Middle frontal gyrus (tissue), 1 donor: ENCODE data around the gene SMIM23.

Source experiments
- DNase-seq: peaks from one replicate; pipeline ENCODE4 v3.0.0-alpha.2; 2015; ENCODE audit warnings: low spot score; ENCODE audit errors: extremely low spot score

The SMIM23 gene

DNA sequence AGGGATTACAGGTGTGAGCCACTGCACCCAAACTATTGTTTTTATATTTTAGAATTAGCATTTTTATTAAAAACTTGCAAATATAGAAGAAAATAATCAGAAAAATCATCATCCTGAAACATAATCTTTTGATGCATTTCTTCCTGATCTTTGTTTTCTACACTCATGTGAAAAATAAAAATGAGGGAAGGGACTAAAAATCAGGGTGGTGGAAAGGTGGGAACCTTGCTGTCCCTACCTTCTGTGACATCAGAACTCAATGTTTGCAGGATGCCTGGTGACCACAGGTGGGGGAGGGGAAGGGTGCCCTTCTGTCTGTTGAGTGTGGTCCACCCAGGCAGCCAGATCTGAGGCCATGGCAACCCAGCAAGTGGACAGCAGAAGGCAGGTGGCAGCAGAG is at the start of gene SMIM23:
Gene SMIM23 (plus strand): TSS at position 301 of the 400 bp plus-strand sequence. CDS start 55 bp downstream, at position 356.
- DNase-seq: no peak

DNA sequence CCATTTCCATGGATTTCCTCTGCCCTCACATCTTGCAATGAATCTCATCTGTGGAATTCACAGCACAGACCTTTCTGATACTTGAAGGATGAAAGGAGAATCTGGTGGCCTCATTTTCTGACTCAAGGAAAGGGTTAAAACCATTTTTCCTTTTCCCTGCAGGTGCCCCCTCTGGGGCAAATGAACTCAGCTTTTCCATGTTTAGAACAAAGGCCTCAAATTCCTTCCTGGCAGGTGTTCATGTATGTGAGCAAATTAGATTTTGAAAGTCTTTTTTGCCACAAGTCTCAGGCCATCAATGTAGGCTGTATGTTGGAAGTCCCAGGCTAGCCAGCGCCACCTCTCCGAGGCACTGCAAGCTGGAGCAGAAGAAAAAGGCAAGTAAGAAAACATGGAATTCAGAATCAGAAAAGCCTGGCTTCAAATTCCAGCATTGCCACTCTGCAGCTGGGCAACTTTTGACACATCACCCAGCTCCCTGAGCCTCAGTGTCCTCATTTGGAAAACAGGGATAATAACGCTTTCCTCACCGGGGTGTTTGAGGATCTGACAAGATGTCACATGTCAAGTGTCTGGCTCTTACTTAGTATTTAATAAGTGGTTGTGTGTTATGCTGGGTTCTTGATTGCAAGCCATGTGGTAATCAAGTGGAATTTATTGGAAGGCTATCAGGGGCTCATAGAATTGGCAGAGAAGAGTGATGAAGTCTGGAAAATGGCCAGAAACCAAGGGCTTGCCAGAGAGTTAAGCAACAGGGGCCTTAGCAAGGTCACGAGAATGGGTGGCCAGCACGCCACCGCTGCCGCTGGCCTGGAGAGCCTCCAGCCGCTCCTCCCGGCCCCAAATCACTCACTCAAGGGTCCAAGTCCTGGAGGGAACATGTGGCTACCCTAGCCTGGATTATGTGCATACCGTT is 48.4 kb upstream of the SMIM23 start:
- DNase-seq: no peak

DNA sequence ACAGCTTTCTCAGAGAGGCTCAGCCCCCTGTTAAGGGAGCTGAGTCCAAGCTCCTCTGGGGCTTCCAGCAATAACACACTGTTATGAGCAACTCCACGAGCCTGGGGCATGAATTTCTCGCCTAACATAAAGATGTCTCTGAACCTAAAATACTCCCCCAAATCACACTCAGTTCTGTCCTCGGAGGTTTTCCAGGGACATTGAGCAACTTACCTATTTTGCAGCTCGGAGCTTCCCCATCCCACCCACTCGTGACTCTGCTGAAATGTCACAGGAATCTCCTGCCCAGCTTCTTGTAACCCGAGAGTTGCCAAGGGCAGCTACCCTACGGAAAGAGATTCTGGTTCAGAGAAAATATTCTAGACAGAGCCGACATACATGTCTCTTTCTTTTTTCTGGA is 47.1 kb upstream of the SMIM23 start:
- no peak for DNase-seq

DNA sequence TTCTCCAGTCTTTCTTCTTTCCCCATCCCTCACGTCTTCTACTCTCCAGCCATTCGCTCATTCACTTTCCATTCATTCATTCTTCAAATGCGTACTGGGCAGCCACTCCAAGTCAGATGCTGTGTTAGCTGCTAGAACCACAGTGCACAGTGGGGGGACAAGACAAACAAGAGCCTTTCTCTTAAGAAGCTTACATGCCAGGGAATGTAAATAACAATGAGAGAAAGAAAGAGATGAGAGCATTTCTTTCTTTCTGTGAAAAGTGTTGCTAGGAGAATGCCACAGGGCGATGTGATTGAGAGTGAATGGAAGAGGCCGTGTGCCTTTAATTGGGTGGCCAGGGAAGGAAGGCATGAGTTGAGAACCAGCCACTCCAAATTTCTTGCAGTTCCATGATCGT is 46.3 kb upstream of the SMIM23 start:
- DNase-seq: no peak

DNA sequence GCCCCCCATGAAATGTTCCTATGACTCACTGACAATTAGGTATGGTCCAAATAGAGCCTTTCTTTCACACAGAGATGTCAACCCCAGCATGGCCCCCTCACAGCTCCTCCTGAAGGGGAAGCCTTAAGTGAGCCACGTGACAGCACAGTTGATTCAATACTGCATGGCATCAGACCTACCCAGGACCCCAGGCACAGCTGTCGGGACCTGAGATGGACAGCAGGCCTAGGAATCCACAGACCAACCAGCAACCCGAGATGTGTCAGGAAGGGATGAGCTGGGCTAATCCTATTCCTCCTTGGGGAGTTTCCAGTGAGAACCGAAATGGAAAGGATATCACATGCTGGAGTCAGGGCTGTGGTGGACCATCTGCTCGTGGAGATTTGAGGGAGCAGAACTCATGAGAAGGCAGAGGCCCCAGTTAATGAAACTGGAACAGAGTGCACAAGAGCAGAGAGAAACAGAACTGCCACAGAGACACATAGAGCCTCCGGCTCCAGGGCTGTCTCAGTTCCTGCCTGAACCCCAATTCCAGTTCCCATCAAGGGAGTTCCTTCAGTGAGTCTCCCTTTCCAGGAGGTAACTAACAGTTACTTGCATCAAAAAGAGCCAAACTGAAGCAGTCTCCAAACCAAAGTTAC is 42.1 kb upstream of the SMIM23 start:
- DNase-seq: no peak

DNA sequence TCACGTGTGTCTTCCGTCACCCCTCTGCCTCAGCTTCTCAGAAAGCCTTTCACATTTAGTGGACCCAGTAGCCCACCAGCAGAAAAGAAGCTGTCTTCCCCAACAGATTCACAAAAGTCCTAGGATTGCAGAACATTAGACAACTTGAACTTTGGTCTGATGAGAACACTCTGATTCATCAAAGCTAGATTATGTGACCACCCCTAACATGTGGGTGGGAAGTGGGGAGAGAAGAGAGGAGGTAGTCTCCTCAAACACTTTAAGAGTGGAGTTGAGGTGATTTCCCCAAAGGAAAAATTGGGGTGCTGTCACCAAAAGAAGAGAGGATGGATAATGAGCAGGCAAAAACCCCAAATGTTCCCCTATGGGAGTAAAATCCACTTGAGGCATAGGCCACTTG is 41.4 kb upstream of the SMIM23 start:
- no peak for DNase-seq

DNA sequence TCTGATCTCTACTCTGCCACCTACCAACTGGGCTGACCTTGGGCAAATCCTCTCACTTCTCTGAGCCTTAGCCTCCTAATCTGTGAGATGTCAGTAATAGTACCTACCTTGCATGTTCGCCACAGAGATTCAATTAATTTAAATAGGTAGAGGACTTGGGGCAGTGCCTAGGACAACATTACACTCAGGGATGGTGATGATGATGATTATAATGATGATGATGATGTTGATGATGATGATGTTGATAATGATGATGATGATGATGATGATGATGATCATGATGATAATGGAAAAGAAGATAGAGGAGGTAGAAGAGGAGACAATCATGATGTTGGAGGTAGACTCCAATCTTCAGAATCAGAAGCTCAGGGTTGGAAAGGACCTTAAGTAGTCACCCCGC is 40.7 kb upstream of the SMIM23 start:
- no peak for DNase-seq

DNA sequence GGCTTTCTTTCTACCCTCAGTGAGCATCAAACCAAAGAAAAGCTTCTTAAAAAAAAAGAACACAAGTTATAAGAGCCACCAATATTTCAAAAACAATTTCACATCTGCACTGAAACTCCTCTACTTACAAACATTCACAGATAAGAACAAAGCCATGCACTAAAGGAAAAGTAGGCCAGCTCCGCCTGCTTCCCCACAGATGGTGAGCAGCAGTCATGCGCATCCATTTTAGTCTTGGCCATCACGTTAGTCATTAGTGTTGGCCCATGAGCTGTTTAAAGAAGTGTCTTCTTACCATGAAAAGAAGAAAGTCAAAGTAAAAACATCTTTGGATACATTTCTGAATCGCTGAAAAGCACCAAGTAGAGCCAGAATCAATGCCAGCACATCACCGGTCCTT is 40.0 kb upstream of the SMIM23 start:
- DNase-seq: peak; percentile 31

DNA sequence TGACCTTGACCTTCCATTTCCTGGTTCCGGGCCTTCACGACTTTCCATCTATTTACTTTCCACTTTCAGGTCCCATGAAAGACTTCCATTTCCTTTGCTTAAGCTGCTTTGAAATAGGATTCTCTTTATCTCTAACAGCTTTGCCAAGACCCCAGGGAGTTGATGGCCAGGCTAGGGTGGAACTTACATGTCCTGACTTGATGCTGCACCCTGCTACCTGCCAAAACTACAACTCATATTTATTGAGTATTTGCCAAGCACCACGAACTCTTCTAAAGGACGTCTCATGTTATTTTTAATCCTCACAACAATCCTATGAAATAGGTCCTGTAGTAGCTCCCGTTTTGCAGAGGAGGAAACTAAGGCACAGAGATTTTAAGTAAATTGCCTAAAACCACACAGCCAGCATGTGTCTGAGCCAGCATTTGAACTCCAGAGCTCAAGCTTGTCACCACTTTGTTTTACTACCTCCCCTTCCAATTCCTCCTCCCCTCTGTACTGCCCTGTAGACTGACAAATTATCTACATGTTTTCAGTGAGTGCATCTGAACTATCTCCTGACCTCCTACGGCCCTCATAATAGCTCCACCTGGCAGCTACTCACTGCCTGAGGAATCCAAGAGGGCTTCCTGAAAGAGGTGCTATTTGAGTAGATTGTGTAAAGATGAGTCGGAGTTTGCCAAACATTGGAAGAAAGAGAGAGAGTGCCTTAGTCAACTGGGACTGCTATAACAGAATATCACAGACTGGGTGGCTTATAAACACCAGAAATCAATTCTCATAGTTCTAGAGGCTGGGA is 38.4 kb upstream of the SMIM23 start:
- no peak for DNase-seq

DNA sequence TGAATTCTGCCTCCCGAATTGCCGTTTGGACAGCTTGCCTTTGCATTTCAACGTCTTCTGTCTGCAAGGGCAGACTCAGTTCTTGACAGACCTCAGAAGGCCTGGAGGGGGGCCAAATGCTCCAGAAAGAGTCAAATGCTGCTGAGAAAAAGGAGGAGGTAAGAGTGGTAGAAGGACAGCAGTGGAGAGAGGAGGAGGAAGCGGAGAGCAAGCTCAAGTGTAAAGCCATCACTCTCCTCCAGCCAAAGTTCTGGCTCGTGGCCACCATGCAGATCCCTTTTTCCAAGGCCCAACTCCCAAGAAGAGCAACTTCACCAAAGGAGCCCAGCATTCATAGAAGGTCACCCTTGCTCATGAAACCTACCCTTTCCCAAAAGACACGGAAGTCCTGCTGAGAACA is 36.9 kb upstream of the SMIM23 start:
- DNase-seq: no peak

DNA sequence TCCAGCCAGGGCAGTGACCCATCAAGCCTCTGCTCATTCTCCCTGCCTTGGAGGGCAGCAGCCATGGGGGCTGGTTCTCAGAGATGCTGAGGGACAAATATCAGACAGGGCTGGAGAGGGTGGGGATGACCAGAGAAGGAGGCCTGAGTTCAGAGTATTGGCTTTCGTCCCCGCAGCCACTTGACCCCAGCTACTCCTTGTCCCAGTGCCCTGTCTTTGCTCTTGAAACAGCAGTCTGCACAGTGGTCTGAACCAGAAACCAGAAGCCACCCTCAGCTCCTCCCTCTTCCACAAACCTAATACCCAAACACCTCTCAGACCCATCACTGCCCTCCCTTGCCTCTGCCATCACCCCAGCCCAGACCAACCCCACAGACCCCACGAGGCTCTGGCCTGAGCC is 36.3 kb upstream of the SMIM23 start:
- DNase-seq: no peak

DNA sequence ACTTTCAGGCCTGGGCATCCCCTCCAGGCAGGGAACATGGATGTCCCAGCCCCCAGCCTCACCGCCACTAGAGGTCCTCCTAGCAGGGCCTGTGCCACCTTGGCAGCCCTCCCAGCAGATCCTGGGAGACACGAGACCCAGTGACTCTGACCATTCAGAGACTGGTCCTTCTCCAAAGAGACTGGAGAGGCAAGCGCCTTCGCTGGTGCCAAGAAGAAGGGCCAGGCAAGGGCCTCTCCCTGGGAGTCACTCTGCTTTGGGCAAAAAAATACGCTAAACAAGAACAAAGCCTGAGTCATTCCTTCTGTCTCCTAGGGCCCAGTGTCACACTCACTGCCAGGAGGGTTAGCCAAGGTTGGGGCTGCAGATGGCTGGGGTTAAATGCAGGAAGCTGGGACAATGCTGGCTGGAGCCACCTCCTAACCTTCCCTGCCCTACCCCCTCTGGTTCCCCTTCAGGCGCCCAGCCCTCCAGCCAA is 35.3 kb upstream of the SMIM23 start:
- no peak for DNase-seq

DNA sequence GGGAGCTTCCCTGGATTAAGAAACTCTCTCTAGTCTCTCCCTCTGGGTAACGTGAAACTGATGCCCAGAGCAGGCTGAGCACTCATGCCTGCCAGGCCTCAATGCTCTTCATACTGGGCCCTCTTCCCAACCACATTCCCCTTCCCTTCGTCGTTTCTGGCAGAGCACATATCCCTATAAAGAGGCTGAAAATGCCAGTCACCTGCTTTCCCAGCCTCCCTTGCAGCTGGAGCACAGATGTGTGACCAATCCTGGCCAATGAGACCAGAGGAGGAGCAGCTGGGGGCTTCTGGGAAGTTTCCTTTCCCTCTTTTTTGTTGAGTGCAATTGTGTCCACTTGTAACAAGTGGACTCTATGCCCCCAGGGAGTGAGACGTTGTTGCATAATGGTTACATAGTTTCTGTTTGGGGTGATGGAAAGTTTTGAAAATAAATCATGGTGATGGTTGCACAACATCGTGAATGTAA is 30.2 kb upstream of the SMIM23 start:
- no peak for DNase-seq

DNA sequence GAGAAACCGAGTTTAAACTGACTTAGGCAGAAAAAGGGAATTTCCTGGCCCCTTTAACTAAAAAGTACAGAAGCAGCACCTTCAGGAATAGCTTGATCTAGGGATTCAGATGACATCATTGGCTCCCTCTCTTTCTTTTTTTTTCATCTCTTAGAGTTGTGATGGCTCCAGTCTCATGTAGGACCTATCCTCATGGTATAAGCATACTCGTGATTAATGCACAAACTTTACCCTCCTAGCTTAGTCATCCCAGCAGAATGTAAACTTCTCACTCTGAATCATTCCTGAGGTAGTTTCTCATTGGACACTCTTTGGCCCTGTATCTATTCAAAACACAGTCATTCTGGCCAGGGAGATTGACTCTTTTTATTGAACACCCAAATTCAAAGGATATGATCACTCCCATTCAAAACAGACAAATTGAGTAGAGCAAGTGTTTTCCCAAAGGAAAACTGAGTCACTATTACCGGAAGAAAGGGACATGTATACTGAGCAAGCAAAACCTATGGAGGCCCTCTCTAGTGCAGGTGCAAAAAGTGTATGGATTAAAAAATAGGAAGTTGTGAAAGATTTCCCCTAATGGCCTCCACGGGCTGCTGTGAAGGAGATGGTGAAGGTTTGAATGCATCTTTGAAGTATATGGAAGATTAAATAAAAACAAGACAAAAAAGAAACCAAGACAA is 27.6 kb upstream of the SMIM23 start:
- DNase-seq: no peak

DNA sequence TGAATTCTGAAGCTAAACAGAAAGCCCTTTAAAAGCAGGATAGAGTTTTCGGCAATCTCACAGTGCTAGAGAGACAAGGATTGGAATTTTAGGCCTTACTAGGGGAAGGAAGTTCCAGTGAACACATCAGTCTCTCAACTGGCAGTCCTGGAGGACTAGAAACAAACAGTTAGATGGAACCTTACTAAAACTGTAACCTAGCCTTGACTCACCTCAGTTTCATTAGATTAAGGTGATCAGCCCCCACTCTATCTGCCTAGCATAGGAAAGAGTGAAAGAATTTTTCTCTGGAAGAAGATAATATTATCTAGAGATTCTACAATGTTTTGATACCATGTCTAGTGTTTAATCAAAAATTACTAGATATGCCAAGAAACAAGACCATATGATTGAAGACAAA is 25.8 kb upstream of the SMIM23 start:
- no peak for DNase-seq

DNA sequence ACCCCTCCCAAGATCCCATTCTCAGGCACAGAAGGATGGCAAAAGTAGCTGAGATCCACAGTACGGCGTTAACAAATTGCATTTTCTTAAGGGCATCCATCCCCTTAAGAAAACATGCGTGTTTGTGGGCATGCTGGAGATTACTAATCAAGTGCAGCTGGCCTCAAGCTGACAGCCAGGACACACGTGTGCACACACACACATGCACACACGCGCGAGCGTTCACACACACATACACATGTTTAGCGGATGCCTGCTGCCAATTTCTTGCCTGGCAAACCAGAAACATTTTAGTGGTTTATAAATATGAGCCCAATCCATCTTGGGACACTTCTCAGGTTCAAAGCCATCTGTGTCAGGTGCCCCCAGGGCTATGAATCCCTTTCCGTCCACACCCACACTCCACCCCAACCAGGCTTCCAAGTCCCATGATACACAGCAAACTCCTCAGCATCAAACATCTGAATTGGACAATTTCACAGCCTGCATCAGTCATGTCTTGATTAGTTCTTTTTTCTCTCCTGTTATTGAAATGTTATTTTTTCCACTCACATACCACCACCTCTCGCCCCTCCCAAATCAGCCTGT is 23.5 kb upstream of the SMIM23 start:
- DNase-seq: no peak

DNA sequence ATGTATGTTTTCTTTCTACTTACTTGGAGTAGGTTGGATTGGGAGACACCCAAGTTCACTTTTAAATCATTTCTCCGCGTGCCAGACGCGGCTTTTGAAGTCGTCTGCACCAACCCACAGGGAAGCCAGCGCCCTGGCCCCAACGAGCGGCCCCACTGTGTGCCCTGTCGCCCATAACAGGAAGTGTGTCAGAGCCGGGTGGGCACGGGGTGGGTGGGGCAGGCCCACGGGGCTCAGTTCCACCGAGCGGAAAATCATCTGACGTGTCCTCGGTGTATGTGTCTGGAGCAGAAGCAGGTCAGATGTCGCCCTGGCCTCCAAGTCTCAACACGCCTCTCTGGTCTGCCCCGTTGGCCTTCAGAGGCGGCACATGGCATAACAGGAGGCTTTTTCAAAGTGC is 22.7 kb upstream of the SMIM23 start:
- DNase-seq: no peak

DNA sequence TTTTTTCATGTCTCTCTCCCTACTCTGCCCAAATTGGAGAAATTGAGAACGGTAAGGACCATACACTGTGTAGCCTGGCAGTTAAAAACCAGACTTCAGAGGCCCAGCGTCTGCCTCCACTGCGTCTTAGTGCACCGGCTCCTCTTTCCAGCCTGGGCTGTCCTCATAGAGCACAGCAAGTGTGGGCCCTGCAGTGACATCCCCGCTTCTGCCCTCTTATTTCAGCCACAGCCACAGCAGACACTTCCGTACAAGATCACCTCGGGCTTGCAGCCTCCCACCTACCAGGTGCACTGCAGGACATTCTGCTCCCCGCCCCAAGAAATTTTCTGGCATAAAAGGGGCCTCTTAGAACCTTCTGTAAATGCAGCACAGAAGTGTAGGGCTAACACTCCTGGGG is 21.4 kb upstream of the SMIM23 start:
- DNase-seq: no peak

DNA sequence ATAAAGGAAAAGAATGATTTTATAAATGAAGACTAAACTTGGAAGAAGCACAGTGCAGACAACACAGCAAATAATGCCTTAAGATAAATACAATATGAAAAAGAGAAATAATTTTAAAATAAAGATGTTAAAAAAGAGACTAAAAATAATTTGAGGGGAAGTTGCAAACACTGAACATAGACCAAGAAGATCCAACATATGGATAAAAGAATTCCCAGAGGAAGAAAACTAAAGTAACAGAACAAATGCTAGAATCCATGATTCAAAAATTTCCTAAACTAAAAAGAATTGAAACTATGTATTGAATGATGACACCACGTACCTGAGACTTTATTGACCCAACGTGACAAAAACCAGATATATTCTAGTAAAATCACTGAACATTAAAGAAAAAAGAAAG is 18.7 kb upstream of the SMIM23 start:
- DNase-seq: no peak

DNA sequence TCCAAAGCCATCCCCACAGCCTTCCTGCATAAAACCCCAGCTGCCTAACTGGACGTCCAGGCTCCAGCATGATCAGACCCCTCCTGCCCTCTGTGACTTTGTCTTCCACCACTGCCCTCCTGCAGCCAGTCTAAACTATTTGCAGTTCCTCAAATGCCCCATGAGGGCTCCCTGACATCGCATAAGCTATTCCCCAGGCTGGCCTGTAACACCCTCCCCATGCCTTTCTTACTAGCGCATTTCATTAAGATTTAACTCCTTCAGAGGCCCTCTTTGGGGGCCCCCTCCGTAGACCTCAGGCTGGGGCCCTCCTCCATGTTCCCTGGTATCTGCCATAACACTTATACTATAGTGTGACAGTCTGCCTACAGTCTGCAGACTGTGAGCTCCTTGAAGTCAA is 15.5 kb upstream of the SMIM23 start:
- no peak for DNase-seq

DNA sequence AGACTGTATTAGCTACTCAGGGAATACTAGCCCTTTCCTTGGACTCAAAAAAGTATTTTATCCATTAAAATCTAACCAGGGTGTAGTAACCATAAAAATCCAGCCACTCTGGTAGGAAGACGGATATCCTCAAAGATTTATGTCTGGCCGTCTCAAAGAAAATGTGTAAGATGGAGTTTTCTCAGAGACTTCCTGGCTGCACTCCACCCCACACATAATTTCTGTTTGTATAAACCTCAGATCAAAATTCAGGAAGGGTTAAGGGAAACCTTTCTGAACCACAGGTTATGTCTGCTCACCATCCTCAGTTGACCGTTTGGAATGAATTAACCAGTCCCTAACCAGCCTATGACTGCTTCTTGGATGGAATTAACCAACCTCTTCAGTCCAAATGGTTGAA is 13.8 kb upstream of the SMIM23 start:
- no peak for DNase-seq
